IMR-90 (cell line): ENCODE measurements around the gene DSCAML1. TPM values are rescaled to one million over a fixed set of nuclear protein-coding genes. Genes with fewer than 3 reads are reported as not detected.

Experiments
- ATAC-seq: fragments of 200-7000 bp; cut with Tn5 transposase; 2 replicates; pipeline ENCODE4 v1.9.1; 2020; ENCODE audit warnings: low read depth, mild to moderate bottlenecking, moderate library complexity
- BruUV-seq: library from RNA; stranded (reverse); fragments of 400-500 nt; replicated peaks from 2 replicates; lab custom pipeline; 2021; lab: Mats Ljungman, UMichigan
- CTCF ChIA-PET: fragments of 300-600 bp; formaldehyde crosslinking; extraction: SDS; loops from one replicate; lab custom pipeline; 2021; ENCODE audit warnings: antibody characterized with exemption; lab: Yijun Ruan, JAX
- POLR2A ChIA-PET: fragments of 300-600 bp; sonication (Branson Sonifier 250); formaldehyde crosslinking; loops from one replicate; lab custom pipeline; 2022; ENCODE audit warnings: antibody characterized with exemption; ENCODE audit not compliant: unreplicated experiment; lab: Charles Lee
- DNase-seq: peaks from one replicate; pipeline ENCODE4 v3.0.0; 2013
- H2AFZ ChIP-seq: replicated peaks from 2 replicates; pipeline ENCODE3; 2013; ENCODE audit warnings: low read length, mild to moderate bottlenecking; ENCODE audit not compliant: poor library complexity
- H2AK5ac ChIP-seq: 2 replicates; pipeline ENCODE4 v1.6.1; 2013; ENCODE audit warnings: low read depth, low read length, inconsistent platforms
- H2AK9ac ChIP-seq: replicated peaks from 2 replicates; pipeline ENCODE3; 2013; ENCODE audit warnings: mild to moderate bottlenecking, low read depth, low read length, moderate library complexity; ENCODE audit not compliant: poor library complexity
- H2BK120ac ChIP-seq: 2 replicates; pipeline ENCODE4 v1.6.1; 2013; ENCODE audit warnings: low read depth, low read length, inconsistent platforms
- H2BK15ac ChIP-seq: 3 replicates; pipeline ENCODE4 v1.6.1; 2013; ENCODE audit warnings: low read depth, low read length, inconsistent platforms
- H2BK20ac ChIP-seq: 2 replicates; pipeline ENCODE4 v1.6.1; 2013; ENCODE audit warnings: low read depth, mild to moderate bottlenecking, inconsistent platforms, low read length, moderate library complexity
- H2BK5ac ChIP-seq: 2 replicates; pipeline ENCODE4 v1.6.1; 2013; ENCODE audit warnings: mild to moderate bottlenecking, low read depth, low read length, inconsistent platforms; ENCODE audit not compliant: poor library complexity, severe bottlenecking
- H3K14ac ChIP-seq: replicated peaks from 2 replicates; pipeline ENCODE4 v1.6.1; 2013; ENCODE audit warnings: low read depth, low read length, inconsistent platforms
- H3K18ac ChIP-seq: 2 replicates; pipeline ENCODE4 v1.6.1; 2013; ENCODE audit warnings: low read depth, low read length, control low read depth
- H3K23ac ChIP-seq: 2 replicates; pipeline ENCODE4 v1.6.1; 2013; ENCODE audit warnings: low read depth, low read length, inconsistent platforms
- H3K27ac ChIP-seq: 2 replicates; pipeline ENCODE4 v1.5.1; 2013; ENCODE audit warnings: mild to moderate bottlenecking, control low read depth, low read length; ENCODE audit not compliant: insufficient read depth
- H3K27me3 ChIP-seq: 2 replicates; pipeline ENCODE4 v1.6.1; 2013; ENCODE audit warnings: low read length; ENCODE audit not compliant: control insufficient read depth, insufficient read depth
- H3K36me3 ChIP-seq: 2 replicates; pipeline ENCODE4 v1.6.1; 2013; ENCODE audit warnings: low read length, mixed read lengths; ENCODE audit not compliant: control insufficient read depth, insufficient read depth
- H3K4ac ChIP-seq: 2 replicates; pipeline ENCODE4 v1.6.1; 2013; ENCODE audit warnings: low read depth, low read length, inconsistent platforms
- H3K4me1 ChIP-seq: 2 replicates; pipeline ENCODE4 v1.6.1; 2013; ENCODE audit warnings: low read length, mixed read lengths; ENCODE audit not compliant: control insufficient read depth, insufficient read depth
- H3K4me2 ChIP-seq: 2 replicates; pipeline ENCODE4 v1.6.1; 2013; ENCODE audit warnings: low read depth, mild to moderate bottlenecking, control low read depth, low read length, moderate library complexity
- H3K4me3 ChIP-seq: 2 replicates; pipeline ENCODE4 v1.5.1; 2013; ENCODE audit warnings: low read depth, mild to moderate bottlenecking, control low read depth, low read length, moderate library complexity; ENCODE audit not compliant: insufficient read depth
- H3K56ac ChIP-seq: 2 replicates; pipeline ENCODE4 v1.6.1; 2013; ENCODE audit warnings: low read length, inconsistent platforms; ENCODE audit not compliant: insufficient read depth; ENCODE audit errors: extremely low read depth
- H3K79me1 ChIP-seq, 2 experiments: 2 replicates each; pipeline ENCODE4 v1.6.1; 2013; ENCODE audit warnings: low read length in 2 of 2, inconsistent platforms in 1 of 2, low read depth in 1 of 2
- H3K9ac ChIP-seq: 2 replicates; pipeline ENCODE4 v1.6.1; 2013; ENCODE audit warnings: low read depth, low read length, control low read depth
- H3K9me1 ChIP-seq: 2 replicates; pipeline ENCODE4 v1.6.1; 2013; ENCODE audit warnings: low read length, inconsistent platforms; ENCODE audit not compliant: insufficient read depth
- H3K9me3 ChIP-seq: 2 replicates; pipeline ENCODE4 v1.6.1; 2013; ENCODE audit warnings: low read length; ENCODE audit not compliant: control insufficient read depth, insufficient read depth
- H4K20me1 ChIP-seq: 2 replicates; pipeline ENCODE4 v1.6.1; 2013; ENCODE audit warnings: low read length, inconsistent platforms; ENCODE audit not compliant: insufficient read depth
- H4K5ac ChIP-seq: 2 replicates; pipeline ENCODE4 v1.6.1; 2013; ENCODE audit warnings: mild to moderate bottlenecking, low read depth, low read length, control low read depth
- H4K8ac ChIP-seq, 2 experiments: 2 replicates each; pipeline ENCODE4 v1.6.1; 2013; ENCODE audit warnings: low read depth in 2 of 2, low read length in 2 of 2, control low read depth in 1 of 2, inconsistent platforms in 1 of 2
- H4K91ac ChIP-seq: 2 replicates; pipeline ENCODE4 v1.6.1; 2013; ENCODE audit warnings: low read depth, low read length, inconsistent platforms; ENCODE audit not compliant: insufficient read depth
- BHLHE40 ChIP-seq: fragments of 150-350 bp; IDR thresholded peaks from 2 replicates; pipeline ENCODE4 v1.6.1; 2016; ENCODE audit warnings: mild to moderate bottlenecking, low read depth, low read length
- CEBPB ChIP-seq: IDR thresholded peaks from 2 replicates; pipeline ENCODE4 v1.6.1; 2012; ENCODE audit warnings: low read depth, low read length, improper control_type of control experiment
- CHD1 ChIP-seq: IDR thresholded peaks from 2 replicates; pipeline ENCODE4 v1.6.1; 2012; ENCODE audit warnings: low read depth, low read length, improper control_type of control experiment
- FOS ChIP-seq: fragments of 150-350 bp; IDR thresholded peaks from 2 replicates; pipeline ENCODE4 v1.6.1; 2016; ENCODE audit warnings: low read depth, low read length
- MAFK ChIP-seq: IDR thresholded peaks from 2 replicates; pipeline ENCODE4 v1.6.1; 2012; ENCODE audit warnings: low read depth, low read length, improper control_type of control experiment
- MAZ ChIP-seq: IDR thresholded peaks from 2 replicates; pipeline ENCODE4 v1.6.1; 2012; ENCODE audit warnings: low read depth, mild to moderate bottlenecking, low read length, improper control_type of control experiment, moderate library complexity, borderline replicate concordance
- MXI1 ChIP-seq: IDR thresholded peaks from 2 replicates; pipeline ENCODE4 v1.6.1; 2012; ENCODE audit warnings: low read depth, mild to moderate bottlenecking, low read length, moderate library complexity, borderline replicate concordance
- NFE2L2 ChIP-seq: fragments of 150-350 bp; IDR thresholded peaks from 2 replicates; pipeline ENCODE4 v1.6.1; 2016; ENCODE audit warnings: low read depth, mild to moderate bottlenecking, low read length
- POLR2A ChIP-seq: IDR thresholded peaks from 2 replicates; pipeline ENCODE4 v1.6.1; 2012; ENCODE audit warnings: mild to moderate bottlenecking, low read depth, low read length
- RAD21 ChIP-seq: IDR thresholded peaks from 2 replicates; pipeline ENCODE4 v1.6.1; 2012; ENCODE audit warnings: low read length, improper control_type of control experiment
- RCOR1 ChIP-seq: IDR thresholded peaks from 2 replicates; pipeline ENCODE4 v1.6.1; 2012; ENCODE audit warnings: mild to moderate bottlenecking, low read length, improper control_type of control experiment; ENCODE audit not compliant: insufficient replicate concordance
- RFX5 ChIP-seq: IDR thresholded peaks from 2 replicates; pipeline ENCODE4 v1.8.0; 2012; ENCODE audit warnings: low read depth, mild to moderate bottlenecking, low read length, moderate library complexity
- SMC3 ChIP-seq: fragments of 150-350 bp; IDR thresholded peaks from 2 replicates; pipeline ENCODE4 v1.6.1; 2016; ENCODE audit warnings: low read depth, mild to moderate bottlenecking, antibody characterized with exemption, low read length, moderate library complexity
- WGBS, 2 experiments: methylation state at CpG; one replicate each; pipeline versions ENCODE4 v1.1.5 to v1.1.7; 2013; ENCODE audit warnings: missing lambda C conversion rate in 2 of 2; ENCODE audit not compliant: insufficient read length in 1 of 2; ENCODE audit errors: extremely low coverage in 2 of 2; 5-methylcytosine and 5-hydroxymethylcytosine counted together
- dilution Hi-C: fragments of 300-500 bp; cut with HindIII; formaldehyde crosslinking; loops from one replicate; pipeline ENCODE4 v1.14.3; 2018; ENCODE audit warnings: low sequenced_read_pairs; ENCODE audit not compliant: unreplicated experiment
- in situ Hi-C: fragments of 300-500 bp; cut with MboI; formaldehyde crosslinking; loops from 3 replicates; pipeline ENCODE4 v1.14.3; 2019; ENCODE audit warnings: low sequenced_read_pairs, inconsistent platforms, mixed read lengths
- intact Hi-C: fragments of 100-400 bp; cut with micrococcal nuclease; formaldehyde crosslinking; loops from 2 replicates; pipeline ENCODE4 v1.10.0; 2022
- polyA plus RNA-seq, 3 experiments: library from polyadenylated mRNA; depleted of rRNA; stranded (reverse); fragments of >200 nt; gene quantifications; 2 replicates each; pipeline ENCODE4 v1.2.3, GENCODE V29; 2012; ENCODE audit warnings: low replicate concordance in 1 of 3
- total RNA-seq: library from RNA; depleted of rRNA; stranded (reverse); fragments of >200 nt; gene quantifications from 2 replicates; pipeline ENCODE4 v1.2.3, GENCODE V29; 2012
- TF ChIP-seq, protein P1 (sequence below): conservative IDR thresholded peaks from 2 replicates; pipeline ENCODE4 v1.5.1; 2012; ENCODE audit warnings: mild to moderate bottlenecking, low read depth, low read length, improper control_type of control experiment
- TF ChIP-seq, protein P2 (sequence below): fragments of 150-350 bp; IDR thresholded peaks from 2 replicates; pipeline ENCODE4 v1.6.1; 2016; ENCODE audit warnings: low read depth, mild to moderate bottlenecking, low read length, moderate library complexity, borderline replicate concordance
- TF ChIP-seq, protein P3 (sequence below): fragments of 150-350 bp; IDR thresholded peaks from 2 replicates; pipeline ENCODE4 v1.6.1; 2017; ENCODE audit warnings: mild to moderate bottlenecking, antibody characterized with exemption, low read length, low read depth

The DSCAML1 gene
- total and polyA plus RNA-seq, 2 of the 4 experiments (the other 2 are of a cell fraction): not detected

DNA sequence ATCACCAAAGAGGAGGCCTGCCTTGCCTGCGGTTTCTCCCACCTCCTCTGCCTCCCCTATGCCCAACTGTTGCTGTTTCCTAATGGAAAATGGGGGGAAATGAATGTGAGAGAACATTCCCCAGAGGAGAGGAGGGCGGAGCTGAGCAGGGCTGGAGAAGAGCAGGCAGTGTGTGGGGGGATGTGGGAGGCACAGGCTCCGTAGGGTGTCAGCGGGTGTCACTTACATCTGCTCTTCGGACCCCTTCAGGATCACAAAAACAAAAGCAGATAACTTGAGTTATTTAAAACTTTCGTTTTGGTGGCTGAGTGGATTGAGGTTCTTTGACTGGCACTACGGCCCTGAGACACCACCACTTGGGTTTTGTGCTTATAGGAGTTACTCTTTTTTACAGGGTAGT, 375.5 kb downstream of the DSCAML1 start:
- Histone ChIP-seq H3K36me3 (no peaks in the 10 kb centered on the region), H2AK9ac (no peak overlapping the region), H4K91ac (no peak overlapping the region), H3K56ac (no peak overlapping the region), H3K14ac (no peak overlapping the region), H2AFZ (peak overlapping the region; percentile 32), H3K4me1 (no peaks in the 10 kb centered on the region), H3K27me3 (peaks cover 19% of the 10 kb centered on the region), H3K4me2 (no peak overlapping the region), H3K4me3 (no peak overlapping the region), H2AK5ac (no peak overlapping the region), H3K18ac (no peak overlapping the region), H2BK5ac (no peak overlapping the region), H4K5ac (no peak overlapping the region), H3K9me3 (no peaks in the 10 kb centered on the region), H3K23ac (no peak overlapping the region), H4K8ac (no peak overlapping the region), H3K79me1 (no peaks in the 10 kb centered on the region), H2BK20ac (no peak overlapping the region), H3K9me1 (no peaks in the 10 kb centered on the region), H3K27ac (no peak overlapping the region), H4K20me1 (no peaks in the 10 kb centered on the region), H3K9ac (no peak overlapping the region), H2BK120ac (no peak overlapping the region), H2BK15ac (no peak overlapping the region), H3K4ac (no peak overlapping the region)
- dilution Hi-C loops: no loop called here
- no peak for ATAC-seq
- ChIA-PET CTCF (no interaction called here), POLR2A (no interaction called here)
- intact Hi-C loops: no loop called here
- no CpG with 5 or more reads among the region's 7 CpGs for WGBS, 2 experiments
- in situ Hi-C loops: no loop called here
- no TSS peak for BruUV-seq
- no peak for DNase-seq
- TF ChIP-seq RAD21: no peak
- TF ChIP-seq MAZ: no peak
- TF ChIP-seq NFE2L2: no peak
- TF ChIP-seq RFX5: no peak
- TF ChIP-seq, protein P1, sequence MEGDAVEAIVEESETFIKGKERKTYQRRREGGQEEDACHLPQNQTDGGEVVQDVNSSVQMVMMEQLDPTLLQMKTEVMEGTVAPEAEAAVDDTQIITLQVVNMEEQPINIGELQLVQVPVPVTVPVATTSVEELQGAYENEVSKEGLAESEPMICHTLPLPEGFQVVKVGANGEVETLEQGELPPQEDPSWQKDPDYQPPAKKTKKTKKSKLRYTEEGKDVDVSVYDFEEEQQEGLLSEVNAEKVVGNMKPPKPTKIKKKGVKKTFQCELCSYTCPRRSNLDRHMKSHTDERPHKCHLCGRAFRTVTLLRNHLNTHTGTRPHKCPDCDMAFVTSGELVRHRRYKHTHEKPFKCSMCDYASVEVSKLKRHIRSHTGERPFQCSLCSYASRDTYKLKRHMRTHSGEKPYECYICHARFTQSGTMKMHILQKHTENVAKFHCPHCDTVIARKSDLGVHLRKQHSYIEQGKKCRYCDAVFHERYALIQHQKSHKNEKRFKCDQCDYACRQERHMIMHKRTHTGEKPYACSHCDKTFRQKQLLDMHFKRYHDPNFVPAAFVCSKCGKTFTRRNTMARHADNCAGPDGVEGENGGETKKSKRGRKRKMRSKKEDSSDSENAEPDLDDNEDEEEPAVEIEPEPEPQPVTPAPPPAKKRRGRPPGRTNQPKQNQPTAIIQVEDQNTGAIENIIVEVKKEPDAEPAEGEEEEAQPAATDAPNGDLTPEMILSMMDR: no peak
- TF ChIP-seq CHD1: no peak
- no peak for TF ChIP-seq RCOR1
- TF ChIP-seq, protein P2, sequence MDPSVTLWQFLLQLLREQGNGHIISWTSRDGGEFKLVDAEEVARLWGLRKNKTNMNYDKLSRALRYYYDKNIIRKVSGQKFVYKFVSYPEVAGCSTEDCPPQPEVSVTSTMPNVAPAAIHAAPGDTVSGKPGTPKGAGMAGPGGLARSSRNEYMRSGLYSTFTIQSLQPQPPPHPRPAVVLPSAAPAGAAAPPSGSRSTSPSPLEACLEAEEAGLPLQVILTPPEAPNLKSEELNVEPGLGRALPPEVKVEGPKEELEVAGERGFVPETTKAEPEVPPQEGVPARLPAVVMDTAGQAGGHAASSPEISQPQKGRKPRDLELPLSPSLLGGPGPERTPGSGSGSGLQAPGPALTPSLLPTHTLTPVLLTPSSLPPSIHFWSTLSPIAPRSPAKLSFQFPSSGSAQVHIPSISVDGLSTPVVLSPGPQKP: no peak
- no peak for TF ChIP-seq FOS
- TF ChIP-seq CEBPB: no peak
- no peak for TF ChIP-seq BHLHE40
- TF ChIP-seq, protein P3, sequence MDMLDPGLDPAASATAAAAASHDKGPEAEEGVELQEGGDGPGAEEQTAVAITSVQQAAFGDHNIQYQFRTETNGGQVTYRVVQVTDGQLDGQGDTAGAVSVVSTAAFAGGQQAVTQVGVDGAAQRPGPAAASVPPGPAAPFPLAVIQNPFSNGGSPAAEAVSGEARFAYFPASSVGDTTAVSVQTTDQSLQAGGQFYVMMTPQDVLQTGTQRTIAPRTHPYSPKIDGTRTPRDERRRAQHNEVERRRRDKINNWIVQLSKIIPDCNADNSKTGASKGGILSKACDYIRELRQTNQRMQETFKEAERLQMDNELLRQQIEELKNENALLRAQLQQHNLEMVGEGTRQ: no peak
- TF ChIP-seq MXI1: no peak
- TF ChIP-seq MAFK: no peak
- TF ChIP-seq SMC3: no peak
- TF ChIP-seq POLR2A: no peak
